A673 (cell line): ENCODE results near the gene GPR176. TPM values are rescaled to one million over a fixed set of nuclear protein-coding genes. Genes with fewer than 3 reads are reported as not detected.

Experiments used
- BruUV-seq: library from RNA; stranded (reverse); fragments of 400-500 nt; replicated peaks from 2 replicates; lab custom pipeline; 2021; lab: Mats Ljungman, UMichigan
- CTCF ChIA-PET: fragments of 300-600 bp; sonication (Branson Sonifier 250); formaldehyde crosslinking; loops from one replicate; lab custom pipeline; 2022; ENCODE audit warnings: antibody characterized with exemption; lab: Charles Lee
- POLR2A ChIA-PET: fragments of 300-600 bp; sonication (Branson Sonifier 250); formaldehyde crosslinking; loops from one replicate; lab custom pipeline; 2022; ENCODE audit warnings: antibody characterized with exemption; ENCODE audit not compliant: low non-redundant PET; lab: Charles Lee
- DNase-seq: peaks from one replicate; pipeline ENCODE4 v3.0.0-alpha.2; 2015; ENCODE audit warnings: low spot score
- H3K27ac ChIP-seq: fragments of 200-600 bp; sonication (generic); 2 replicates; pipeline ENCODE4 v1.5.1; 2016; ENCODE audit warnings: mixed run types, low read depth, mild to moderate bottlenecking, mixed read lengths, antibody characterized with exemption, low read length; ENCODE audit not compliant: poor library complexity, severe bottlenecking
- H3K27me3 ChIP-seq: fragments of 200-600 bp; sonication (generic); replicated peaks from 2 replicates; pipeline ENCODE4 v1.6.1; 2017; ENCODE audit warnings: mixed run types, low read depth, mild to moderate bottlenecking, mixed read lengths, antibody characterized with exemption, low read length; ENCODE audit not compliant: insufficient read depth, poor library complexity
- H3K36me3 ChIP-seq: fragments of 200-600 bp; sonication (generic); 2 replicates; pipeline ENCODE4 v1.6.1; 2016; ENCODE audit warnings: mixed run types, mild to moderate bottlenecking, mixed read lengths, antibody characterized with exemption, low read length; ENCODE audit not compliant: insufficient read depth, poor library complexity, severe bottlenecking
- H3K4me1 ChIP-seq: fragments of 200-600 bp; sonication (generic); 2 replicates; pipeline ENCODE4 v1.6.1; 2017; ENCODE audit warnings: mixed run types, mild to moderate bottlenecking, mixed read lengths, antibody characterized with exemption, low read length; ENCODE audit not compliant: insufficient read depth, poor library complexity, severe bottlenecking
- H3K4me3 ChIP-seq: fragments of 200-600 bp; sonication (generic); 2 replicates; pipeline ENCODE4 v1.5.1; 2016; ENCODE audit warnings: low read depth, mixed run types, mild to moderate bottlenecking, mixed read lengths, low read length; ENCODE audit not compliant: poor library complexity, severe bottlenecking
- H3K9me3 ChIP-seq: fragments of 200-600 bp; sonication (generic); 2 replicates; pipeline ENCODE4 v1.6.1; 2016; ENCODE audit warnings: mixed run types, low read depth, mild to moderate bottlenecking, mixed read lengths, antibody characterized with exemption, low read length; ENCODE audit not compliant: poor library complexity, severe bottlenecking
- CTCF ChIP-seq: fragments of 300-800, 200-600 bp; sonication (generic); conservative IDR thresholded peaks from 2 replicates; pipeline ENCODE4 v1.5.1; 2017; ENCODE audit warnings: low read depth, mild to moderate bottlenecking, antibody characterized with exemption, low read length, moderate library complexity, mixed read lengths
- EZH2 ChIP-seq: fragments of 200-600 bp; sonication (generic); IDR thresholded peaks from 2 replicates; pipeline ENCODE4 v1.6.1; 2017; ENCODE audit warnings: borderline replicate concordance, low read depth, mild to moderate bottlenecking, mixed read lengths, antibody characterized with exemption, low read length; ENCODE audit not compliant: poor library complexity, severe bottlenecking
- intact Hi-C: fragments of 100-400 bp; cut with micrococcal nuclease; formaldehyde crosslinking; loops from one replicate; pipeline ENCODE4 v1.10.0; 2022; ENCODE audit not compliant: unreplicated experiment
- total RNA-seq: library from RNA; stranded (reverse); gene quantifications from 2 replicates; pipeline ENCODE4 v1.2.3, GENCODE V29; 2021

The GPR176 gene
- total RNA-seq, 1 experiment from 2014 or later, result 5.6 TPM

- ChIA-PET POLR2A (no interaction called here), CTCF (no interaction called here)
- Histone ChIP-seq H3K36me3 (no peaks in the 10 kb centered on the region), H3K4me3 (no peak overlapping the region), H3K4me1 (peaks cover 17% of the 10 kb centered on the region), H3K27me3 (no peaks in the 10 kb centered on the region), H3K27ac (no peak overlapping the region), H3K9me3 (no peaks in the 10 kb centered on the region)
- BruUV-seq, result no TSS peak
- TF ChIP-seq EZH2 (no peak), CTCF (no peak)
- intact Hi-C loops, result loop anchor here (10.0 kb wide), 1 partner anchor 393 kb away; no protein-coding TSS in a partner anchor
- DNase-seq, result no peak
Measured at GRCh38 chr15:39881790-39882189, 38.3 kb downstream of the GPR176 start.

GRCh38 chr15:39880718-39881387 is 39.2 kb downstream of the GPR176 start:
- peaks cover 11% of the 10 kb centered on the region for H3K4me1 ChIP-seq
- intact Hi-C loops, result loop anchor here (10.0 kb wide), 1 partner anchor 394 kb away; no protein-coding TSS in a partner anchor
- BruUV-seq, result no TSS peak
- no peaks in the 10 kb centered on the region for H3K27me3 ChIP-seq
- ChIA-PET POLR2A (no interaction called here), CTCF (interaction anchor here (0.5 kb wide), 1 partner anchor 77 kb away, joined by 4 read pairs; no protein-coding TSS in a partner anchor)
- peak; percentile 58 for DNase-seq
- H3K4me3 ChIP-seq, result no peak overlapping the region
- no peaks in the 10 kb centered on the region for H3K36me3 ChIP-seq
- no peak for TF ChIP-seq EZH2
- TF ChIP-seq CTCF, result no peak
- no peaks in the 10 kb centered on the region for H3K9me3 ChIP-seq
- H3K27ac ChIP-seq, result no peak overlapping the region

DNA sequence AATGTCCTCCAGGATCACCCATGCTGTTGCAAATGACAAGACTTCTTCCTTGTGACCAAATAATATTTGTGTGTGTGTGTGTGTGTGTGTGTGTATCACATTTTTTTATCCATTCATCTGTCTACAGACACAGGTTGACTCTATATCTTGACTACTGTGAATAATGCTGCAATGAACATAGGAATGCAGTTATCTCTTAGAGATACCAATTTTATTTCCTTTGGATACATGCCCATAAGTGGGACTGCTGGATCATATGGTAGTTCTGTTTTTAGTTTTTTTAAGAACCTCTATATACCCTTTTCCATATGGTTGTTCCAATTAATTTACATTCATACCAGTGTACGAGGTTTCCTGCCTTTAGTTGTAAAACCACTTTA is 41.7 kb downstream of the GPR176 start:
- intact Hi-C loops, result loop anchor here (10.0 kb wide), 1 partner anchor 194 kb away; no protein-coding TSS in a partner anchor
- no peaks in the 10 kb centered on the region for H3K9me3 ChIP-seq
- TF ChIP-seq EZH2 (no peak), CTCF (no peak)
- H3K27ac ChIP-seq, result no peak overlapping the region
- H3K4me3 ChIP-seq, result no peak overlapping the region
- peaks cover 11% of the 10 kb centered on the region for H3K4me1 ChIP-seq
- POLR2A ChIA-PET, result no interaction called here
- no TSS peak for BruUV-seq
- DNase-seq, result no peak
- no peaks in the 10 kb centered on the region for H3K27me3 ChIP-seq
- H3K36me3 ChIP-seq, result no peaks in the 10 kb centered on the region
- CTCF ChIA-PET, result no interaction called here
